ELR (cell line): ENCODE data around the gene ZDHHC14.
"Not testable (repeated sequence)": the region's sequence is repeated elsewhere in the genome, so short reads cannot be mapped to it uniquely, and the experiment has no call there.

ENCODE experiments used
- DNase-seq: peaks from one replicate; pipeline ENCODE4 v3.0.0-alpha.2; 2015; ENCODE audit warnings: low read depth

Gene ZDHHC14

GRCh38 chr6:157380779-157381561, at the start of gene ZDHHC14:
ZDHHC14 (plus strand) TSS chr6:157381190.
- peak; percentile 87 for DNase-seq

GRCh38 chr6:157332813-157333212, 48.2 kb upstream of the ZDHHC14 start:
- DNase-seq: no peak

GRCh38 chr6:157333537-157333936, 47.5 kb upstream of the ZDHHC14 start:
- DNase-seq: no peak

GRCh38 chr6:157333956-157334355, 47.0 kb upstream of the ZDHHC14 start:
- DNase-seq: no peak

- peak; percentile 36 for DNase-seq
These were observed 45.2 kb upstream of the ZDHHC14 start for GRCh38 chr6:157335829-157336228.

GRCh38 chr6:157337276-157337675, 43.7 kb upstream of the ZDHHC14 start:
- DNase-seq: not testable (repeated sequence)

- DNase-seq: no peak
These were observed 43.2 kb upstream of the ZDHHC14 start for GRCh38 chr6:157337751-157338150.

GRCh38 chr6:157339432-157339831, 41.6 kb upstream of the ZDHHC14 start:
- no peak for DNase-seq

- DNase-seq: no peak
These were observed 37.3 kb upstream of the ZDHHC14 start for GRCh38 chr6:157343732-157344131.

- DNase-seq: no peak
These were observed 34.6 kb upstream of the ZDHHC14 start for GRCh38 chr6:157346373-157346772.

GRCh38 chr6:157358287-157358686, 22.7 kb upstream of the ZDHHC14 start:
- DNase-seq: no peak

- no peak for DNase-seq
These were observed 19.1 kb upstream of the ZDHHC14 start for GRCh38 chr6:157361886-157362285.

- no peak for DNase-seq
These were observed 16.3 kb upstream of the ZDHHC14 start for GRCh38 chr6:157364705-157365104.

GRCh38 chr6:157366648-157367047, 14.3 kb upstream of the ZDHHC14 start:
- DNase-seq: no peak

- no peak for DNase-seq
These were observed 12.5 kb upstream of the ZDHHC14 start for GRCh38 chr6:157368359-157369049.

- no peak for DNase-seq
These were observed 10.2 kb upstream of the ZDHHC14 start for GRCh38 chr6:157370755-157371154.

GRCh38 chr6:157372501-157373280, 8.3 kb upstream of the ZDHHC14 start:
- no peak for DNase-seq

- no peak for DNase-seq
These were observed 6.0 kb upstream of the ZDHHC14 start for GRCh38 chr6:157374889-157375443.

- no peak for DNase-seq
These were observed 4.7 kb upstream of the ZDHHC14 start for GRCh38 chr6:157376241-157376640.

- no peak for DNase-seq
These were observed 4.2 kb upstream of the ZDHHC14 start for GRCh38 chr6:157376706-157377230.

GRCh38 chr6:157379656-157380457, 1.1 kb upstream of the ZDHHC14 start:
- peak; percentile 95 for DNase-seq
